OCI-M2 (cell line): Measurements from ENCODE around the gene KIF26B.

Experiments used
- DNase-seq: peaks from one replicate; lab custom pipeline; 2025; ENCODE audit not compliant: unreplicated experiment; lab: John Stamatoyannopoulos, UW

The KIF26B gene

DNA sequence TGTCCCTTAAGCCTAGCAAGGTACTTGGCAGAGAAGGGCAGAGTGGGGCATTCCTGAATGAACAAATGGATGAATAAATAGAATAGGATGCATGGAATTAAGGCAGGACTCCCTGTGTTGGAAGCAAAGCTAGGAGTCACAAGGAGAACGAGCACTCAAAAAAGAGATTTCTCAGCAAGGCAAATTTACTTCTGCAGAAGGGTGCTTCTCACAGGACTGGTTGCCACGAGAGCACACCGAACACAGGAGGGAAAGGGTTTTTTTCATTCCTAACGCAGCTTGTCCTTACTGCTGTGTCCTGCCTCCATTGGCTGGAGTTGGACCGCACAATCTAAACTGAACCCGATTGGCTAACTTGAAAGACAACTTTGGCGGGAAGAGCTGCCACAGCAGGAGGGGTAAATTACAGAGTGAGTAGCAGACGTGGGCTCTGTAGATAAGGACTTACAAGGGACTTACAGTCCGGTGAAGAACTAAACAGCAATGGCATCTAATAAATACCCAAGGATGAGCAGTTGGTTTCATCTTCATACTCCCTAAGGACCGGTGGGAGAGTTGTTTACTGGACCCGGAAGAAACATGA lies 52.4 kb downstream of the KIF26B start:
- DNase-seq: no peak

GRCh38 chr1:245207801-245208200 lies 53.0 kb downstream of the KIF26B start:
- no peak for DNase-seq

DNA sequence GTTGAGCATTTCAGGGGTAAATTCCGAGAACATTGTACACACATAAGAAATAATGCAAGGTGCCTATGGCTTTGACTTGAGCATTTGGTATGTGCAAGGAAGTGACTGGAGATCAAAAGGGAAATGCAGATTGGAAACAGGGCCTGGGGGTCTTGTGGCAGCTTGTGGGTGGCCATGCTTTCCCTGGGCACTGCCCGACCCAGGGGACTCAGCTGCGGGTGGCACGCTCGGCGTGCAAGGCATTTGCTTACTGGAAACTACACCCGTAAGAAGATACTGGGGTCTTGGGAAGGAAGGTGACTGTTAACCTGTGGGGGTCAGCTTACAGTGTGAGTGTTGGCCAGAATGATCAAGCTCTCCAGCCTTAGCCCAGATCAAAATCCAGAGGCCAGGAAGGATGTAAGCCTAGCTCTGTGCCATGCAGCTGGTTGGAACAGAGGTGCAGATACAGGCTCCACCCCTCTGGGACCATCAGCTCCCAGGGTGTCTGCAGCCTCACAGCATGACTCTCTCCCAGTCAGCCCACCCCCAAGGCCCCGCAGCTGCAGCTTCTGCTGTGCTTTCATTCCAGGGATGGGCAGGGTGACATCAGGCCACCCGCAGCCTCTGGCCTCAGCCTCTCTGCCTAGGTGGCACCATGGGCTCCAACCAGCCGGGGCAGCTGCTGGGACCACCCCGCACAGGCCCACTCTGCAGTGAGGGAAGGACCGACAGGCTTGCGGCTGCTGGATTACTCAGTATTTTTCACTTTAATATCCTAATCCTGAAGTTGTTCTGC lies 55.1 kb downstream of the KIF26B start:
- no peak for DNase-seq

- no peak for DNase-seq
Measured at GRCh38 chr1:245211035-245211749, 56.4 kb downstream of the KIF26B start.

GRCh38 chr1:245211761-245212160 lies 57.0 kb downstream of the KIF26B start:
- DNase-seq: no peak

- no peak for DNase-seq
Measured at GRCh38 chr1:245212221-245212710, 57.5 kb downstream of the KIF26B start.

GRCh38 chr1:245213066-245213831 lies 58.5 kb downstream of the KIF26B start:
- no peak for DNase-seq

- DNase-seq: no peak
Measured at GRCh38 chr1:245215071-245215470, 60.3 kb downstream of the KIF26B start.

- no peak for DNase-seq
Measured at GRCh38 chr1:245216366-245217115, 61.8 kb downstream of the KIF26B start.

- no peak for DNase-seq
Measured at GRCh38 chr1:245217853-245218608, 63.2 kb downstream of the KIF26B start.

- no peak for DNase-seq
Measured at GRCh38 chr1:245220381-245220985, 65.7 kb downstream of the KIF26B start.

DNA sequence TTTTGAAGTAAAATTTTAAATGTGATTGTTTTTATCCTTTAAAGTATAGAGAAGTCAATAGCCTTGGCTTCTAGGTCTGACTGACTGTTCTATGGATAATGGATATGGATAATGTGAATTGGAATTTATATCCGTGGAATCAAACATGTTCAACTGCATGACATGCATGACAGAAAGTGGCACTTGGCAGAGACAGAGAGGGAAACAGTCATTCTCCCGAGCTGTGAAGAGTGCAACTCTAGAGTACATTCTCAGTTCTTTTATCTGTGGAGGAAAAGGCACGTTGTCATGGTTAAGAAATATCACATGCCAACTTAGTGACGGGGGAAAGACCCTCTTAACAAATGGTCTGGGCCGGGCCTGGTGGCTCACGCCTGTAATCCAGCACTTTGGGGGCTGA lies 67.0 kb downstream of the KIF26B start:
- no peak for DNase-seq

GRCh38 chr1:245222931-245223595 lies 68.3 kb downstream of the KIF26B start:
- DNase-seq: no peak

DNA sequence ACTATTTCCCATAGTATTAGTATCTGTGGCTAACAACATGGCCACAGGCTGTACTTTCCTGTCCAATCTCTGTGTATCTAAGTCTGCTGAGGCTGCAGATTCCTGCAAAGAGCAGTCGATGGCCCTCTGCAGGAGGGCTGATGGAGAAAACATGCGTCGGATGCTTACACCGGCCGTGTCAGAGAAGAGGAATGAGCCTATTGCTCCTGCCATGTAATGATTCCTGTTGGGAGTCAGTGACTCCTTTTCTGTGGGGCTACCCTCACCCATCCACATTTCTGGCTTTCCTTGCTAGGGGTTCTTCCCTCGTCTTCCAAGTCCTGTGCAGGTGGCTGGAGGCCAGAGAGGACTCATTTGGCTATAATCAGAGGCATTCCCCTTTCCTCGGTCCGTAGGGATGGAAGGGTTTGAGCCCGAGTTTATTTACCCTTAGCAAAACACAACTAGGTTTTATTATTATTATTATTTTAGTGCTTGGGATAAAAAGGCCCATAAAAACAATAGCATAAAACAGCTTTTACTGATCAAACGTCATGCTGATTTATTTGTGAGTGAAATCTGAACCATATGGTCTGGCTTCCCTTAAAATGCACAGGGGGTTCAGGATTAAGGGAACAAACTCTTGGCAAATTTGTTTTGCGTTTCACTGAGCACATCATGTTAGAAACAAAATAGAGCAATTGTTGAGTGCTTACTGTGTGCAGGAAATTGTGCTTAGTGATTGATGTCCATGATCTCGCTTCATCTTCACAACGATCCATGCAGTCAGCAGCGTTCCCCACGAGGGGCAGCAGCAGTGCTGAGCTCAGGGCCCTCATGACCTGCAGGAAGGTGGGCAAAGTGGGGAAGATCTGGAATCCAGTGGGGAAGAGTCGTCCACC lies 70.8 kb downstream of the KIF26B start:
- no peak for DNase-seq

GRCh38 chr1:245226203-245226499 lies 71.4 kb downstream of the KIF26B start:
- no peak for DNase-seq

- no peak for DNase-seq
Measured at GRCh38 chr1:245229051-245229450, 74.3 kb downstream of the KIF26B start.

- DNase-seq: no peak
Measured at GRCh38 chr1:245232931-245233330, 78.1 kb downstream of the KIF26B start.
